ENCODE results near the gene KCNK13.

Gene KCNK13

DNA sequence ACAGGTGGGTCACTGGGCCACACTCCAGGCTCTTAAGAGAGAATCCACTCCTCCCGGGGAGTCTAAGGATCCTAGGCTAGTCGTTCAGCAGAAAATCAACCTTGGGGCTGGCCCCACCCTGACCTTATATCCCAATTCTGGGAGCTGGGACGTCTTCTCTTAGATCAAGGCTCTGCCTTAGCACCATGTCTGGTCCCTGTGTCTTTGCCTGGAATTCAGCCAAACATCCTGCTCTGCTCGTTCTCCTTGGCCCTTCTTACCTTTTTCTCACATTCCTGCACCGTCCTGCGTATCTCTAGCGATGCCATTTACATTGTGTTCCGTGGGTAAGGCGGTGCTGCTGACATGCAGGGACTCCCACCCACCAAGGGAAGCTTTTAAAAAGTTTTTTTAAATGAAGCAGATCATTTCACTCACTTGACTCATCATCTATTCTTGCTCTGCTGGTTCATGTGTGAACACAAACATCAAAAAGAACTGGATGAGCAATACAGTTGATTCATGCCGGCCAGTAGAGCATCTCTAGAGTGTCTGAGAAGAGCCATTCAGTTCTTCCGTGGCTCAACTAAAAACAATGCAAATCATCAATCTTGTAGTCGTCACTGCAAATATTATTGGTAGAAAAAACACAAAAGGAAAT, 50.2 kb downstream of the KCNK13 start:
- peak; percentile 62; the same call in 2 of the 3 replicates for ATAC-seq
- no peak for TF ChIP-seq ZNF565 (CRISPR knock-in tag; conservative IDR thresholded peaks at IDR 0.05; ENCODE audit: low read depth)
- no peak for TF ChIP-seq BACH2 (CRISPR knock-in tag; IDR thresholded peaks at IDR 0.05; ENCODE audit: borderline replicate concordance)
- TF ChIP-seq, protein P1, sequence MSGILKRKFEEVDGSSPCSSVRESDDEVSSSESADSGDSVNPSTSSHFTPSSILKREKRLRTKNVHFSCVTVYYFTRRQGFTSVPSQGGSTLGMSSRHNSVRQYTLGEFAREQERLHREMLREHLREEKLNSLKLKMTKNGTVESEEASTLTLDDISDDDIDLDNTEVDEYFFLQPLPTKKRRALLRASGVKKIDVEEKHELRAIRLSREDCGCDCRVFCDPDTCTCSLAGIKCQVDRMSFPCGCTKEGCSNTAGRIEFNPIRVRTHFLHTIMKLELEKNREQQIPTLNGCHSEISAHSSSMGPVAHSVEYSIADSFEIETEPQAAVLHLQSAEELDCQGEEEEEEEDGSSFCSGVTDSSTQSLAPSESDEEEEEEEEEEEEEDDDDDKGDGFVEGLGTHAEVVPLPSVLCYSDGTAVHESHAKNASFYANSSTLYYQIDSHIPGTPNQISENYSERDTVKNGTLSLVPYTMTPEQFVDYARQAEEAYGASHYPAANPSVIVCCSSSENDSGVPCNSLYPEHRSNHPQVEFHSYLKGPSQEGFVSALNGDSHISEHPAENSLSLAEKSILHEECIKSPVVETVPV (CRISPR knock-in tag; IDR thresholded peaks at IDR 0.05): no peak
- TF ChIP-seq ZFP3 (CRISPR knock-in tag; IDR thresholded peaks at IDR 0.05): no peak
- no peak for TF ChIP-seq PPARA (CRISPR knock-in tag; IDR thresholded peaks at IDR 0.05; ENCODE audit: borderline replicate concordance)
- TF ChIP-seq ISL1 (CRISPR knock-in tag; IDR thresholded peaks at IDR 0.05): no peak; the same call in none of the 2 replicates
- no peak for TF ChIP-seq GLIS3 (CRISPR knock-in tag; IDR thresholded peaks at IDR 0.05)
- TF ChIP-seq SNAI2 (CRISPR knock-in tag; IDR thresholded peaks at IDR 0.05): no peak
- TF ChIP-seq ZFP30 (CRISPR knock-in tag; IDR thresholded peaks at IDR 0.05): no peak
- TF ChIP-seq, protein P2, sequence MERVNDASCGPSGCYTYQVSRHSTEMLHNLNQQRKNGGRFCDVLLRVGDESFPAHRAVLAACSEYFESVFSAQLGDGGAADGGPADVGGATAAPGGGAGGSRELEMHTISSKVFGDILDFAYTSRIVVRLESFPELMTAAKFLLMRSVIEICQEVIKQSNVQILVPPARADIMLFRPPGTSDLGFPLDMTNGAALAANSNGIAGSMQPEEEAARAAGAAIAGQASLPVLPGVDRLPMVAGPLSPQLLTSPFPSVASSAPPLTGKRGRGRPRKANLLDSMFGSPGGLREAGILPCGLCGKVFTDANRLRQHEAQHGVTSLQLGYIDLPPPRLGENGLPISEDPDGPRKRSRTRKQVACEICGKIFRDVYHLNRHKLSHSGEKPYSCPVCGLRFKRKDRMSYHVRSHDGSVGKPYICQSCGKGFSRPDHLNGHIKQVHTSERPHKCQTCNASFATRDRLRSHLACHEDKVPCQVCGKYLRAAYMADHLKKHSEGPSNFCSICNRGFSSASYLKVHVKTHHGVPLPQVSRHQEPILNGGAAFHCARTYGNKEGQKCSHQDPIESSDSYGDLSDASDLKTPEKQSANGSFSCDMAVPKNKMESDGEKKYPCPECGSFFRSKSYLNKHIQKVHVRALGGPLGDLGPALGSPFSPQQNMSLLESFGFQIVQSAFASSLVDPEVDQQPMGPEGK (CRISPR knock-in tag; IDR thresholded peaks at IDR 0.05; ENCODE audit: borderline replicate concordance): no peak
- TF ChIP-seq POU6F1 (CRISPR knock-in tag; IDR thresholded peaks at IDR 0.05; ENCODE audit: borderline replicate concordance, low read depth): no peak
- no peak for TF ChIP-seq ZNF70 (CRISPR knock-in tag; IDR thresholded peaks at IDR 0.05)
- TF ChIP-seq CSDC2 (CRISPR knock-in tag; IDR thresholded peaks at IDR 0.05): no peak
- TF ChIP-seq, protein P3, sequence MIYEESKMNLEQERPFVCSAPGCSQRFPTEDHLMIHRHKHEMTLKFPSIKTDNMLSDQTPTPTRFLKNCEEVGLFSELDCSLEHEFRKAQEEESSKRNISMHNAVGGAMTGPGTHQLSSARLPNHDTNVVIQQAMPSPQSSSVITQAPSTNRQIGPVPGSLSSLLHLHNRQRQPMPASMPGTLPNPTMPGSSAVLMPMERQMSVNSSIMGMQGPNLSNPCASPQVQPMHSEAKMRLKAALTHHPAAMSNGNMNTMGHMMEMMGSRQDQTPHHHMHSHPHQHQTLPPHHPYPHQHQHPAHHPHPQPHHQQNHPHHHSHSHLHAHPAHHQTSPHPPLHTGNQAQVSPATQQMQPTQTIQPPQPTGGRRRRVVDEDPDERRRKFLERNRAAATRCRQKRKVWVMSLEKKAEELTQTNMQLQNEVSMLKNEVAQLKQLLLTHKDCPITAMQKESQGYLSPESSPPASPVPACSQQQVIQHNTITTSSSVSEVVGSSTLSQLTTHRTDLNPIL (CRISPR knock-in tag; IDR thresholded peaks at IDR 0.05; ENCODE audit: low read depth): no peak
- TF ChIP-seq TCF4 (CRISPR knock-in tag; IDR thresholded peaks at IDR 0.05; ENCODE audit: borderline replicate concordance): no peak
- no peak for TF ChIP-seq TSHZ2 (CRISPR knock-in tag; IDR thresholded peaks at IDR 0.05)
- no peak for TF ChIP-seq RARB (CRISPR knock-in tag; IDR thresholded peaks at IDR 0.05)
- no peak for TF ChIP-seq OSR1 (CRISPR knock-in tag; IDR thresholded peaks at IDR 0.05)
- TF ChIP-seq ESRRG (CRISPR knock-in tag; IDR thresholded peaks at IDR 0.05): no peak

GRCh38 chr14:90114554-90114953, 52.8 kb downstream of the KCNK13 start:
- ATAC-seq: no peak
- TF ChIP-seq ZNF70 (CRISPR knock-in tag; IDR thresholded peaks at IDR 0.05): no peak
- TF ChIP-seq PPARA (CRISPR knock-in tag; IDR thresholded peaks at IDR 0.05; ENCODE audit: borderline replicate concordance): no peak
- no peak for TF ChIP-seq SNAI2 (CRISPR knock-in tag; IDR thresholded peaks at IDR 0.05)
- TF ChIP-seq, protein P3 (CRISPR knock-in tag; IDR thresholded peaks at IDR 0.05; ENCODE audit: low read depth): no peak
- TF ChIP-seq ZFP3 (CRISPR knock-in tag; IDR thresholded peaks at IDR 0.05): no peak
- no peak for TF ChIP-seq TSHZ2 (CRISPR knock-in tag; IDR thresholded peaks at IDR 0.05)
- no peak for TF ChIP-seq OSR1 (CRISPR knock-in tag; IDR thresholded peaks at IDR 0.05)
- no peak for TF ChIP-seq ZNF8 (CRISPR knock-in tag; IDR thresholded peaks at IDR 0.05)
- no peak for TF ChIP-seq GLIS3 (CRISPR knock-in tag; IDR thresholded peaks at IDR 0.05)
- TF ChIP-seq TCF4 (CRISPR knock-in tag; IDR thresholded peaks at IDR 0.05; ENCODE audit: borderline replicate concordance): no peak
- no peak for TF ChIP-seq ZC3H10 (CRISPR knock-in tag; IDR thresholded peaks at IDR 0.05)
- TF ChIP-seq, protein P1 (CRISPR knock-in tag; IDR thresholded peaks at IDR 0.05): no peak
- no peak for TF ChIP-seq ARNTL (CRISPR knock-in tag; IDR thresholded peaks at IDR 0.05; ENCODE audit: borderline replicate concordance, low read depth)
- no peak for TF ChIP-seq ZFP30 (CRISPR knock-in tag; IDR thresholded peaks at IDR 0.05)
- TF ChIP-seq ESRRG (CRISPR knock-in tag; IDR thresholded peaks at IDR 0.05): no peak
